ENCODE measurements around the gene MEPCE.

Gene MEPCE

DNA sequence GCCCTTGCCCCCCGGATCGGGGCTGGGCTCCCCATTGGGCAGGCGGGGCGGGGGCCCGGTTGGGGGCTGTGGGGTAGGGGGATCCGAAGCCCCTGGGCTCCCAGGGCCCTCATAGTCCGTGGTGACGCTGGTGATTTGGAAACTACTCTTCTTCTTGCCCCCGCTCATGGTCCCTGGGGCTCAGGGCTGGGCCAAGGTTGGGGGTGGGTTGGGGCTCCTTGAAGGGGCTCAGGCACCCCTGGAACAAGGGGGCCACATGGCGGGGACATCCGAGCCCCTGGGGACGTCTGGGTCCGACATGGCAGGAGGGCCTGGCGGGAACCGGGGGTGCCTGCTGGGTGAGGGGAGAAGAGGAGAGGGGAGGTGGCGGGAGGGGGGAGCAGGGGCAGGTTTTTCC lies 48.2 kb downstream of the MEPCE start:
- H3K4me1 Mint-ChIP-seq: peaks cover 60% of the 10 kb centered on the region
- no peaks in the 10 kb centered on the region for H3K9me3 Mint-ChIP-seq
- peak overlapping the region; percentile 96 for H3K27ac Mint-ChIP-seq
- peak overlapping the region; percentile 98 for H3K4me3 Mint-ChIP-seq
- peaks cover 9% of the 10 kb centered on the region for H3K27me3 Mint-ChIP-seq (ENCODE audit: low read depth, poor library complexity)
- H3K36me3 Mint-ChIP-seq (ENCODE audit: low read depth): peaks cover 4% of the 10 kb centered on the region
- TF ChIP-seq, protein P1, sequence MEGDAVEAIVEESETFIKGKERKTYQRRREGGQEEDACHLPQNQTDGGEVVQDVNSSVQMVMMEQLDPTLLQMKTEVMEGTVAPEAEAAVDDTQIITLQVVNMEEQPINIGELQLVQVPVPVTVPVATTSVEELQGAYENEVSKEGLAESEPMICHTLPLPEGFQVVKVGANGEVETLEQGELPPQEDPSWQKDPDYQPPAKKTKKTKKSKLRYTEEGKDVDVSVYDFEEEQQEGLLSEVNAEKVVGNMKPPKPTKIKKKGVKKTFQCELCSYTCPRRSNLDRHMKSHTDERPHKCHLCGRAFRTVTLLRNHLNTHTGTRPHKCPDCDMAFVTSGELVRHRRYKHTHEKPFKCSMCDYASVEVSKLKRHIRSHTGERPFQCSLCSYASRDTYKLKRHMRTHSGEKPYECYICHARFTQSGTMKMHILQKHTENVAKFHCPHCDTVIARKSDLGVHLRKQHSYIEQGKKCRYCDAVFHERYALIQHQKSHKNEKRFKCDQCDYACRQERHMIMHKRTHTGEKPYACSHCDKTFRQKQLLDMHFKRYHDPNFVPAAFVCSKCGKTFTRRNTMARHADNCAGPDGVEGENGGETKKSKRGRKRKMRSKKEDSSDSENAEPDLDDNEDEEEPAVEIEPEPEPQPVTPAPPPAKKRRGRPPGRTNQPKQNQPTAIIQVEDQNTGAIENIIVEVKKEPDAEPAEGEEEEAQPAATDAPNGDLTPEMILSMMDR (IDR thresholded peaks at IDR 0.05): no peak
- peak; percentile 34 for DNase-seq

DNA sequence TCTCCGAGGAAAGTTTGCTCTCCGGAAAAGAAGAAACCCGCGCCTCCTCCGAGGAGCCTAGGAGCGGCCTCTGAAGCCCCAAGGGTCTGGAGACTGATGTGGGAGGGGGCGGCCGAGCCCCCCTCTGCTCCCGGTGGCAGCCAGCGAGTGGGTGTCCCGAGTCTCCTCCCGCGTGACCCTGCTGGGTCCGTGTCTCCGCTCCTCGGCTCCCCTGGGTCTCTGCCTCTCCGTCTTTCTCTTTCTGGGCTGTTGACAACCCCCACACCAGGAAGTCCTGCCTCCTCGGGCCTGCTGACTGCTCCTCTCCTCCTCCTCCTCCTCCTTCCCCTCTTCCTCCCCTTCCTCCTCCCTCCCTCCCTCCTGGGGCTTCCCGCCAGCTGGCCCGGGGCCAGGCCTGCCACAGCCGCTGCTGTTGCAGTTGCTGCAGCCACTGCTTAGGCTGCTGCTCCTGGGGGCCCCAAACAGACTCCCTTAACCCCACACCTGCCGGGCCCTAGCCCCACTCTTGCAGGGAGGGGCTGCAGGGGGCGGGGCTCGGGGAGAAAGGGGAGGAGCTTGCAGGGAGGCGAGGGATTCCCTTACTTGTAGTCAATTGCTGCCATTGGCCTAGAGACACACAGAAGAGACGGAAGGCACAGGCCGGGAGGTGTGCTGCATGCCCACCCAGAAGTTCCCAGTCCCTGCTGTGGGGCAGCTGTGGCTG lies 49.5 kb downstream of the MEPCE start, which contains the start of gene TSC22D4:
TSS of gene TSC22D4 (minus strand) at position 257 of the 703 bp plus-strand sequence. CDS start 1,176 bp downstream, outside the sequence.
- TF ChIP-seq, protein P1 (IDR thresholded peaks at IDR 0.05): no peak
- DNase-seq: peak; percentile 90
- peak within 1 kb of the TSS; percentile 98 for H3K4me3 Mint-ChIP-seq
- peaks cover 53% of the 10 kb centered on the region for H3K4me1 Mint-ChIP-seq
- no peaks in the 10 kb centered on the region for H3K9me3 Mint-ChIP-seq
- H3K27ac Mint-ChIP-seq: peak within 1 kb of the TSS; percentile 96
- H3K36me3 Mint-ChIP-seq (ENCODE audit: low read depth): no peaks in the 10 kb centered on the region
- peaks cover 9% of the 10 kb centered on the region for H3K27me3 Mint-ChIP-seq (ENCODE audit: low read depth, poor library complexity)

DNA sequence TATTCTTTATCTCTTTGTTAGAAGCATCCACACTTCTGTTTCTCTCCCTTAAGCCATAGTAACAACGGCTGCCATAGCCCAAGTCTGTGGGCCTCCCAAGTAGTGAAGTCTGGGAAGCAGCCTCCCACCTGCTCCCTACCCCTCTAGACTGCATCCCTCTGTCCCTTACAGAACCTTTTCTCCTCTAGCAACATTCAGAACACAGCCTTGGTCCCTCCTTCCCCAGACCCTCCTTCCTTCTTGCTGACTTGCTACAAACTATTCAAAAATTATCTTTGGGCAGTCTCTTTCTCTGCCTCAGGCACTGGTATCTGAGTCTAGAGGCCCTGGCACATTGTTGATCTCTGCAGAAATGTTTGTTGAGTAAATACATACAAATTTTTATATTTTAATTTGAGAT lies 51.8 kb downstream of the MEPCE start:
- no peak overlapping the region for H3K27ac Mint-ChIP-seq
- H3K9me3 Mint-ChIP-seq: no peaks in the 10 kb centered on the region
- no peaks in the 10 kb centered on the region for H3K36me3 Mint-ChIP-seq (ENCODE audit: low read depth)
- no peak for DNase-seq
- peaks cover 62% of the 10 kb centered on the region for H3K4me1 Mint-ChIP-seq
- H3K4me3 Mint-ChIP-seq: peak overlapping the region; percentile 53
- H3K27me3 Mint-ChIP-seq (ENCODE audit: low read depth, poor library complexity): peaks cover 16% of the 10 kb centered on the region
- TF ChIP-seq, protein P1 (IDR thresholded peaks at IDR 0.05): no peak

DNA sequence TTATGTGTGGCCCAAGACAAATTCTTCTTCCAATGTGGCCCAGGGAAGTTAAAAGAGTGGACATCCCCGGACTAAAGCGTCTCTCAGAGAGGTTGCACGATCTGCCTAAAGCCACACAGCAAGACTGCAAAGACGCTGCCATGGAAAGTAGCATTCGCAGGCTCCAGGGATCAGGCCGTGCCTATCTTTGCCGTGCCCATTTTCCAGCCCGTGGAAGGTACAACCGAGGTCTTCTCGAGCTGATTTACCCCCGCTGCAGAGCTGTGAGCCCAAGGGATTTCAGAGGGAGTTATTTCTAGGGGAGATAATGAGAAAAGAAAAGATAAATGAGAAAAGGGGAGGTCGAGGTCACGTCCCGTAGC lies 53.1 kb downstream of the MEPCE start:
- peak overlapping the region; percentile 83 for H3K4me3 Mint-ChIP-seq
- no peaks in the 10 kb centered on the region for H3K9me3 Mint-ChIP-seq
- peaks cover 16% of the 10 kb centered on the region for H3K27me3 Mint-ChIP-seq (ENCODE audit: low read depth, poor library complexity)
- DNase-seq: no peak
- TF ChIP-seq, protein P1 (IDR thresholded peaks at IDR 0.05): no peak
- no peak overlapping the region for H3K27ac Mint-ChIP-seq
- H3K36me3 Mint-ChIP-seq (ENCODE audit: low read depth): peaks cover 5% of the 10 kb centered on the region
- H3K4me1 Mint-ChIP-seq: peaks cover 63% of the 10 kb centered on the region

DNA sequence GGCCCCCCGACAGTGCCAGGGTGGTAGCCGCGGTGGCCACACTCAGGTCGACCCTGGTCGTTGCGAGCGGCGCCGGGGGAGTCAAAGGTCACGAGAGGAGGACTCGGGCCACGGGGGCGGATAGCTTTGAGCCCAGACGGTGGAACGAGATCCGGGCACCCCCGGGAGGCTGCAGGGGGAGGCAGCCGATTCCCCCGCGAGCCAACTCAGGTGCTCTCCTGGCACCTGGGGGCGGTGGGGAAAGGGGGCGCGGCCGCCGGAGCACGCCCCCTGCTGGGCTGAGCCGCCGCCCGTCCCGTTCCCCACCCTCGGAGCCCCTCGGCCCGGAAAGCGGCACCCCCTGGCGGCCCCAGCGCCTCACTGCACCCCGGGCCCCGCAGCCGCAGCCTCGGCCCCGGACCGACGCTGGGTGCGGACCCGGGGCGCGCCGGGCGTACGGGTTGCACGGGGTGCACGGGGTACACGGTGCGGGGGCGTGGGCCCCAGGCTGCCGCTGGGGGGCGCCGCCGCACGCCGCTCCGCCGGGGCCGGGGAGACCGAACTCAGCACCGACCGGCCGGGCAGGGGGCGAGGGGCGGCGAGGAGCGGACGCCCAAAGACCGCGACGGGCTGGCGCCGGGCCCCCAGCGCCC lies 53.6 kb downstream of the MEPCE start:
- Mint-ChIP-seq H3K9me3 (no peaks in the 10 kb centered on the region), H3K36me3 (ENCODE audit: low read depth) (peaks cover 5% of the 10 kb centered on the region), H3K27ac (no peak overlapping the region), H3K4me3 (peak overlapping the region; percentile 83), H3K4me1 (peaks cover 68% of the 10 kb centered on the region), H3K27me3 (ENCODE audit: low read depth, poor library complexity) (peaks cover 16% of the 10 kb centered on the region)
- DNase-seq: peak; percentile 89
- TF ChIP-seq, protein P1 (IDR thresholded peaks at IDR 0.05): peak; percentile 81

All from nephron progenitor cell (in vitro differentiated cells).